Panc1 (cell line): Measurements from ENCODE around the gene SMIM10L1.

ENCODE experiments used
- SIN3A ChIP-seq: IDR thresholded peaks from 2 replicates; pipeline ENCODE4 v1.6.1; 2012; ENCODE audit warnings: low read depth, mild to moderate bottlenecking, low read length, moderate library complexity, borderline replicate concordance; ENCODE audit not compliant: insufficient read depth
- TF ChIP-seq, protein P1 (sequence below): fragments of 450-650 bp; IDR thresholded peaks from 2 replicates; pipeline ENCODE4 v1.5.1; 2017; ENCODE audit warnings: mild to moderate bottlenecking

- TF ChIP-seq, protein P1, sequence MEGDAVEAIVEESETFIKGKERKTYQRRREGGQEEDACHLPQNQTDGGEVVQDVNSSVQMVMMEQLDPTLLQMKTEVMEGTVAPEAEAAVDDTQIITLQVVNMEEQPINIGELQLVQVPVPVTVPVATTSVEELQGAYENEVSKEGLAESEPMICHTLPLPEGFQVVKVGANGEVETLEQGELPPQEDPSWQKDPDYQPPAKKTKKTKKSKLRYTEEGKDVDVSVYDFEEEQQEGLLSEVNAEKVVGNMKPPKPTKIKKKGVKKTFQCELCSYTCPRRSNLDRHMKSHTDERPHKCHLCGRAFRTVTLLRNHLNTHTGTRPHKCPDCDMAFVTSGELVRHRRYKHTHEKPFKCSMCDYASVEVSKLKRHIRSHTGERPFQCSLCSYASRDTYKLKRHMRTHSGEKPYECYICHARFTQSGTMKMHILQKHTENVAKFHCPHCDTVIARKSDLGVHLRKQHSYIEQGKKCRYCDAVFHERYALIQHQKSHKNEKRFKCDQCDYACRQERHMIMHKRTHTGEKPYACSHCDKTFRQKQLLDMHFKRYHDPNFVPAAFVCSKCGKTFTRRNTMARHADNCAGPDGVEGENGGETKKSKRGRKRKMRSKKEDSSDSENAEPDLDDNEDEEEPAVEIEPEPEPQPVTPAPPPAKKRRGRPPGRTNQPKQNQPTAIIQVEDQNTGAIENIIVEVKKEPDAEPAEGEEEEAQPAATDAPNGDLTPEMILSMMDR: no peak
- no peak for TF ChIP-seq SIN3A
Observed at GRCh38 chr12:11150832-11151231, 20.2 kb upstream of the SMIM10L1 start.
